ENCODE results near the gene TDRD7. TPM values are rescaled to one million over a fixed set of nuclear protein-coding genes. Genes with fewer than 3 reads are reported as not detected.

TDRD7 gene
- total and polyA plus RNA-seq, 3 donors from 2014 or later: 31.2 to 85.8 (median 32.2) TPM

- Histone ChIP-seq H3K9me3 (no peaks in the 10 kb centered on the region), H3K36me3 (ENCODE audit: low read depth, missing control alignments) (no peaks in the 10 kb centered on the region), H3K27ac (no peak overlapping the region), H3K4me1 (no peaks in the 10 kb centered on the region), H3K4me3 (no peak overlapping the region), H3K27me3 (no peaks in the 10 kb centered on the region)
- 82 to 95% methylated on average over 8 of the region's 8 CpGs for WGBS, 2 donors
- intact Hi-C loops (cut with DNase I; ENCODE audit: low total_unique reads): no loop called here
- TF ChIP-seq POLR2A (IDR thresholded peaks at IDR 0.05): no peak
- DNase-seq: no peak
Measured at GRCh38 chr9:97516111-97516510, 104.2 kb downstream of the TDRD7 start.

- no peak overlapping the region for H3K4me3 ChIP-seq
- TF ChIP-seq POLR2A (IDR thresholded peaks at IDR 0.05) (no peak), CTCF (IDR thresholded peaks at IDR 0.05) (no peak)
- H3K4me1 ChIP-seq: no peaks in the 10 kb centered on the region
- no peaks in the 10 kb centered on the region for H3K36me3 ChIP-seq (ENCODE audit: low read depth, missing control alignments)
- WGBS, 2 donors: 89 to 90% methylated on average over 12 to 14 of the region's 14 CpGs
- no peak for DNase-seq
- intact Hi-C loops (cut with DNase I; ENCODE audit: low total_unique reads): no loop called here
- H3K27me3 ChIP-seq: no peaks in the 10 kb centered on the region
- no peak overlapping the region for H3K27ac ChIP-seq
- H3K9me3 ChIP-seq: no peaks in the 10 kb centered on the region
Measured at GRCh38 chr9:97517331-97518089, 105.6 kb downstream of the TDRD7 start.

GRCh38 chr9:97518166-97518908 is 106.4 kb downstream of the TDRD7 start:
- Histone ChIP-seq H3K27ac (no peak overlapping the region), H3K4me1 (no peaks in the 10 kb centered on the region), H3K4me3 (no peak overlapping the region), H3K27me3 (no peaks in the 10 kb centered on the region), H3K36me3 (ENCODE audit: low read depth, missing control alignments) (no peaks in the 10 kb centered on the region), H3K9me3 (no peaks in the 10 kb centered on the region)
- intact Hi-C loops (cut with DNase I; ENCODE audit: low total_unique reads): no loop called here
- DNase-seq: no peak
- WGBS, 2 donors: 83 to 84% methylated on average over 9 of the region's 9 CpGs
- no peak for TF ChIP-seq CTCF (IDR thresholded peaks at IDR 0.05)
- no peak for TF ChIP-seq POLR2A (IDR thresholded peaks at IDR 0.05)

GRCh38 chr9:97518909-97519307 is 107.0 kb downstream of the TDRD7 start:
- Histone ChIP-seq H3K4me3 (no peak overlapping the region), H3K27me3 (no peaks in the 10 kb centered on the region), H3K36me3 (ENCODE audit: low read depth, missing control alignments) (no peaks in the 10 kb centered on the region), H3K4me1 (no peaks in the 10 kb centered on the region), H3K9me3 (no peaks in the 10 kb centered on the region), H3K27ac (no peak overlapping the region)
- no peak for DNase-seq
- WGBS, 2 donors: 65 to 85% methylated on average over 6 of the region's 6 CpGs
- intact Hi-C loops (cut with DNase I; ENCODE audit: low total_unique reads): no loop called here
- TF ChIP-seq CTCF (IDR thresholded peaks at IDR 0.05) (no peak), POLR2A (IDR thresholded peaks at IDR 0.05) (no peak)

- Histone ChIP-seq H3K27me3 (no peaks in the 10 kb centered on the region), H3K27ac (no peak overlapping the region), H3K4me1 (no peaks in the 10 kb centered on the region), H3K4me3 (no peak overlapping the region), H3K9me3 (no peaks in the 10 kb centered on the region), H3K36me3 (ENCODE audit: low read depth, missing control alignments) (no peaks in the 10 kb centered on the region)
- DNase-seq: no peak
- TF ChIP-seq CTCF (IDR thresholded peaks at IDR 0.05): no peak
- WGBS, 2 donors: 93 to 94% methylated on average over 10 to 11 of the region's 11 CpGs
- intact Hi-C loops (cut with DNase I; ENCODE audit: low total_unique reads): no loop called here
Measured at GRCh38 chr9:97519441-97519970, 107.6 kb downstream of the TDRD7 start.
